GM12801 (cell line): ENCODE measurements around the gene GLIPR1.

Source experiments
- TF ChIP-seq, protein P1 (sequence below): IDR thresholded peaks from one replicate; pipeline ENCODE4 v1.5.1; 2011; ENCODE audit warnings: control low read depth; ENCODE audit not compliant: insufficient read length; ENCODE audit errors: extremely low read depth

The GLIPR1 gene

GRCh38 chr12:75550401-75551240 lies 70.1 kb downstream of the GLIPR1 start:
- TF ChIP-seq, protein P1, sequence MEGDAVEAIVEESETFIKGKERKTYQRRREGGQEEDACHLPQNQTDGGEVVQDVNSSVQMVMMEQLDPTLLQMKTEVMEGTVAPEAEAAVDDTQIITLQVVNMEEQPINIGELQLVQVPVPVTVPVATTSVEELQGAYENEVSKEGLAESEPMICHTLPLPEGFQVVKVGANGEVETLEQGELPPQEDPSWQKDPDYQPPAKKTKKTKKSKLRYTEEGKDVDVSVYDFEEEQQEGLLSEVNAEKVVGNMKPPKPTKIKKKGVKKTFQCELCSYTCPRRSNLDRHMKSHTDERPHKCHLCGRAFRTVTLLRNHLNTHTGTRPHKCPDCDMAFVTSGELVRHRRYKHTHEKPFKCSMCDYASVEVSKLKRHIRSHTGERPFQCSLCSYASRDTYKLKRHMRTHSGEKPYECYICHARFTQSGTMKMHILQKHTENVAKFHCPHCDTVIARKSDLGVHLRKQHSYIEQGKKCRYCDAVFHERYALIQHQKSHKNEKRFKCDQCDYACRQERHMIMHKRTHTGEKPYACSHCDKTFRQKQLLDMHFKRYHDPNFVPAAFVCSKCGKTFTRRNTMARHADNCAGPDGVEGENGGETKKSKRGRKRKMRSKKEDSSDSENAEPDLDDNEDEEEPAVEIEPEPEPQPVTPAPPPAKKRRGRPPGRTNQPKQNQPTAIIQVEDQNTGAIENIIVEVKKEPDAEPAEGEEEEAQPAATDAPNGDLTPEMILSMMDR, result no peak

- TF ChIP-seq, protein P1, result no peak
Measured at GRCh38 chr12:75551477-75551876, 70.9 kb downstream of the GLIPR1 start.

DNA sequence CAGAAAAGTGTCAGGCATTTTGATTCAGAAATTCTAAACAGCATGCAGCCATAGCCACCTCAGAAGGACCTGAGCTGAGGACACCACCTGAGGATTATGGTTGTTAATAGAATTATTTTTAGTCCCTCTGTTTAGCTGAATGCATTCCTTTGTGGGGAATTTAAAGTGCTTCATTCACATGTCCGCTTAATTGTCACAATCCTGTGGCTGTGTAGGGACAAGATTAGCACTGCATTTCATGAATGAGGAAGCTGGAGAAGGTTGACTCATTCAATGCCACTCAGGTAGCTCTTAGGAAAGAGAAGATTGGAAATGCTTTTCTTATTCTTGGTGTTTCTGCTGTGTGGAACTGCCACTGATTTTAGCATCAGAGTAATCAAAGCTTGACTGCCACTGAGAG lies 72.8 kb downstream of the GLIPR1 start:
- TF ChIP-seq, protein P1, result no peak
